Heart right ventricle (tissue), 16 donors: ENCODE results near the gene RANBP10. TPM values are rescaled to one million over a fixed set of nuclear protein-coding genes. Genes with fewer than 3 reads are reported as not detected.
A peak's percentile ranks its signal among the peaks of the same experiment; 100 is the strongest.
"Not testable (repeated sequence)": the region's sequence is repeated elsewhere in the genome, so short reads cannot be mapped to it uniquely, and the experiment has no call there.

ENCODE experiments used
- ATAC-seq, 8 donors: fragments of 200-7000 bp; cut with Tn5 transposase; one replicate each; pipeline ENCODE4 v1.9.1; 2020; ENCODE audit warnings: mild to moderate bottlenecking in 8 of 8, moderate library complexity in 8 of 8, moderate number of reproducible peaks in 1 of 8
- DNase-seq, 2 donors: peaks; one replicate each; pipeline ENCODE4 v3.0.0-alpha.2; 2020
- H3K27ac ChIP-seq, 10 donors: fragments of 200-600 bp; sonication (generic) in 2 of 10; one replicate each; pipeline versions ENCODE4 v1.5.0 to v1.8.0; 2020 to 2022; ENCODE audit warnings: mild to moderate bottlenecking in 3 of 10
- H3K27me3 ChIP-seq, 7 donors: fragments of 200-600 bp; one replicate each; pipeline ENCODE4 v1.8.0; 2021 to 2022; ENCODE audit warnings: mild to moderate bottlenecking in 2 of 7
- H3K36me3 ChIP-seq, 9 donors: fragments of 200-600 bp; sonication (generic) in 1 of 9; one replicate each; pipeline versions ENCODE4 v1.5.0 to v1.8.0; 2020 to 2022; ENCODE audit warnings: mild to moderate bottlenecking in 2 of 9
- H3K4me1 ChIP-seq, 9 donors: fragments of 200-600 bp; sonication (generic) in 1 of 9; one replicate each; pipeline versions ENCODE4 v1.5.0 to v1.8.0; 2020 to 2022; ENCODE audit warnings: mild to moderate bottlenecking in 4 of 9
- H3K4me3 ChIP-seq, 10 donors: fragments of 200-600 bp; sonication (generic) in 2 of 10; one replicate each; pipeline versions ENCODE4 v1.5.0 to v1.8.0; 2020 to 2022; ENCODE audit warnings: mild to moderate bottlenecking in 7 of 10, moderate library complexity in 2 of 10
- H3K9me3 ChIP-seq, 11 donors: fragments of 200-600 bp in 10 of 11; sonication (generic) in 2 of 11; one replicate each; pipeline versions ENCODE4 v1.5.0 to v1.8.0; 2013 to 2022; ENCODE audit warnings: mild to moderate bottlenecking in 2 of 11, control low read depth in 1 of 11, moderate library complexity in 1 of 11
- CTCF ChIP-seq, 9 donors: fragments of 200-600 bp; sonication (generic) in 2 of 9; IDR thresholded peaks; one replicate each; pipeline versions ENCODE4 v1.5.0 to v1.8.0; 2021 to 2022; ENCODE audit warnings: antibody characterized with exemption in 9 of 9, mild to moderate bottlenecking in 5 of 9, moderate library complexity in 1 of 9
- WGBS, 2 donors: extraction: QIAGEN DNeasy Blood & Tissue Kit; methylation state at CpG; one replicate each; pipeline ENCODE4 v1.1.7; 2013; ENCODE audit warnings: inconsistent platforms in 1 of 2; 5-methylcytosine and 5-hydroxymethylcytosine counted together
- intact Hi-C, 10 donors: fragments of 100-400 bp; cut with DNase I; formaldehyde crosslinking; loops; one replicate each; pipeline versions ENCODE4 v1.11.1 to v1.14.2; 2022
- polyA plus RNA-seq, 2 donors: library from polyadenylated mRNA; stranded (reverse); fragments of 200-250 nt; gene quantifications; one replicate each; pipeline ENCODE4 v1.2.3, GENCODE V29; 2013
- total RNA-seq, 10 donors: library from RNA; stranded (reverse); fragmentation: NEBNext Ultra II Directional in 3 of 10; extraction: Animal tissue kit (Norgen Biotek cat#: 25700) in 3 of 10; gene quantifications; one replicate each; pipeline versions ENCODE4 v1.2.1 to v1.2.4, GENCODE V29; 2021 to 2023
- donor health status: Arrhythmogenic right ventricular cardiomyopathy.
- donor health status: ischemic (EF 13 %, LVEDD 7.1; RV severe dilation, severe dysfunction).
- donor health status: healthy with polysubstance abuse.
- donor health status: DM: no; HTN: yes; CAD: no.
- donor health status: DM: no; HTN: no; CAD: no.
- donor health status: ischemic (EF 25% LVEDD 6.9; RV normal size, moderate dysfunction).
- donor health status: ischemic (EF 25% LVEDD 5.7; RV mildly dilated, moderate dysfunction).
- donor health status: healthy.
- donor health status: DM: yes; HTN: yes; CAD: no.
- donor health status: Ischemic cardiomyopathy.
- donor health status: ischemic (EF 35%, LVEDD 5.7; RV mildly dilated, moderate dysfunction).
- donor health status: nonischemic (EF 11% LVEDD 7.7; RV severe dilation, severe dysfunction).
- donor health status: DM: yes; HTN: yes; CAD: no.
- donor health status: PGD.
- donor health status: ischemic (EF 29% LVEDD 5.4; RV normal size, mild dysfunction).
- donor health status: nonischemic (EF 23%, LVEDD 6.1; RV moderate dilation, normal function).

Gene RANBP10
- total and polyA plus RNA-seq, 12 donors, result 6.4 to 21.6 (median 13.4) TPM

GRCh38 chr16:67760206-67760955 is 46.0 kb downstream of the RANBP10 start:
- peaks cover 0 to 60% (median 4%) of the 10 kb centered on the region in 9 donors for H3K36me3 ChIP-seq
- WGBS, 2 donors, result 61 to 67% methylated on average over 8 of the region's 8 CpGs
- H3K4me3 ChIP-seq, result no peak overlapping the region
- DNase-seq (no peak), ATAC-seq (peak in 5 of 8 donors; percentile 28 to 82 (median 55))
- TF ChIP-seq CTCF (IDR thresholded peaks at IDR 0.05), result no peak
- H3K27ac ChIP-seq, result peak overlapping the region in 1 of 10 donors; percentile 4
- intact Hi-C loops, result no loop called here
- H3K4me1 ChIP-seq, result peaks cover 0 to 17% (median 5%) of the 10 kb centered on the region in 9 donors
- H3K9me3 ChIP-seq, result no peaks in the 10 kb centered on the region
- no peaks in the 10 kb centered on the region for H3K27me3 ChIP-seq

GRCh38 chr16:67758966-67759365 is 47.4 kb downstream of the RANBP10 start:
- Histone ChIP-seq H3K4me3 (no peak overlapping the region), H3K9me3 (no peaks in the 10 kb centered on the region), H3K4me1 (peaks cover 0 to 17% (median 5%) of the 10 kb centered on the region in 9 donors), H3K27ac (no peak overlapping the region), H3K36me3 (peaks cover 0 to 59% (median 4%) of the 10 kb centered on the region in 9 donors), H3K27me3 (no peaks in the 10 kb centered on the region)
- intact Hi-C loops, result no loop called here
- DNase-seq (no peak), ATAC-seq (no peak)
- WGBS, 2 donors, result 88 to 91% methylated on average over 7 of the region's 7 CpGs
- no peak for TF ChIP-seq CTCF (IDR thresholded peaks at IDR 0.05)

GRCh38 chr16:67758006-67758405 is 48.4 kb downstream of the RANBP10 start:
- peaks cover 0 to 56% (median 4%) of the 10 kb centered on the region in 9 donors for H3K36me3 ChIP-seq
- no peak overlapping the region for H3K4me3 ChIP-seq
- no peak for ATAC-seq
- H3K27ac ChIP-seq, result no peak overlapping the region
- no peaks in the 10 kb centered on the region for H3K27me3 ChIP-seq
- H3K4me1 ChIP-seq, result peaks cover 0 to 17% (median 5%) of the 10 kb centered on the region in 9 donors
- TF ChIP-seq CTCF (IDR thresholded peaks at IDR 0.05), result no peak
- intact Hi-C loops, result no loop called here
- 85 to 93% methylated on average over 3 of the region's 3 CpGs for WGBS, 2 donors
- H3K9me3 ChIP-seq, result no peaks in the 10 kb centered on the region
- DNase-seq, result no peak

- Histone ChIP-seq H3K4me3 (no peak overlapping the region), H3K4me1 (no peaks in the 10 kb centered on the region), H3K27ac (no peak overlapping the region), H3K9me3 (no peaks in the 10 kb centered on the region), H3K36me3 (peaks cover 0 to 44% (median 4%) of the 10 kb centered on the region in 9 donors), H3K27me3 (no peaks in the 10 kb centered on the region)
- DNase-seq (no peak), ATAC-seq (no peak)
- TF ChIP-seq CTCF (IDR thresholded peaks at IDR 0.05), result no peak
- intact Hi-C loops, result no loop called here
- WGBS, 2 donors, result 74 to 76% methylated on average over 2 of the region's 2 CpGs
These were observed 53.7 kb downstream of the RANBP10 start for GRCh38 chr16:67752641-67753040.

GRCh38 chr16:67751331-67751730 is 55.0 kb downstream of the RANBP10 start:
- H3K27me3 ChIP-seq, intact Hi-C loops, H3K9me3 ChIP-seq, DNase-seq, H3K27ac ChIP-seq, ATAC-seq, H3K4me1 ChIP-seq, H3K4me3 ChIP-seq: not testable (repeated sequence)
- peaks cover 0 to 38% (median 0%) of the 10 kb centered on the region in 9 donors for H3K36me3 ChIP-seq
- WGBS, 2 donors, result 98 to 99% methylated on average over 3 of the region's 3 CpGs
